Measurements from ENCODE around the gene TTC7B. TPM values are rescaled to one million over a fixed set of nuclear protein-coding genes. Genes with fewer than 3 reads are reported as not detected.
A peak's percentile ranks its signal among the peaks of the same experiment; 100 is the strongest.
"Not testable (repeated sequence)": the region's sequence is repeated elsewhere in the genome, so short reads cannot be mapped to it uniquely, and the experiment has no call there.

Gene TTC7B
- total and polyA plus RNA-seq, 10 of the 15 experiments (the other 5 are each of a cell fraction or from before 2014, with no cell fraction given) = under 0.01 to 1.1 (median 0.26) TPM; not detected in 2

DNA sequence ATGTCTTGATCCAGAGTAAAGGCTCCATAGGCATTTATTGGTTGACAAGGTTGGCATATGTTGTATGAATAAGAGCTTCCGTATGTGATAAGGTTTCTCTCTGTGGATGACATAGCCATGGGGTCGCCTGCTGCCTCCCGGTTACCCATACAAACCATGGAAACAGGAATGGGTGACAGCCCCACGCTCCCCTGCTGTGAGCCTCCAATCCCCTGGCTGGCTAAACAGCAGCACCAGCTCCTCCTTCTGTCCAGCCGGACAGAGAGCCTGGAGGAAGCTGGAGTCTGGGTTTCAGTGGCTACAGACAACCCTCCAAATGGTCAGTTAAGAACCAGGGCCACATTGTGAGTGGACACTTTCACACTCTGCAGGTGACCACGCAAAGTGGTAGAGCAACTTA lies 288.3 kb downstream of the TTC7B start (continued):
- TF ChIP-seq, protein P1, sequence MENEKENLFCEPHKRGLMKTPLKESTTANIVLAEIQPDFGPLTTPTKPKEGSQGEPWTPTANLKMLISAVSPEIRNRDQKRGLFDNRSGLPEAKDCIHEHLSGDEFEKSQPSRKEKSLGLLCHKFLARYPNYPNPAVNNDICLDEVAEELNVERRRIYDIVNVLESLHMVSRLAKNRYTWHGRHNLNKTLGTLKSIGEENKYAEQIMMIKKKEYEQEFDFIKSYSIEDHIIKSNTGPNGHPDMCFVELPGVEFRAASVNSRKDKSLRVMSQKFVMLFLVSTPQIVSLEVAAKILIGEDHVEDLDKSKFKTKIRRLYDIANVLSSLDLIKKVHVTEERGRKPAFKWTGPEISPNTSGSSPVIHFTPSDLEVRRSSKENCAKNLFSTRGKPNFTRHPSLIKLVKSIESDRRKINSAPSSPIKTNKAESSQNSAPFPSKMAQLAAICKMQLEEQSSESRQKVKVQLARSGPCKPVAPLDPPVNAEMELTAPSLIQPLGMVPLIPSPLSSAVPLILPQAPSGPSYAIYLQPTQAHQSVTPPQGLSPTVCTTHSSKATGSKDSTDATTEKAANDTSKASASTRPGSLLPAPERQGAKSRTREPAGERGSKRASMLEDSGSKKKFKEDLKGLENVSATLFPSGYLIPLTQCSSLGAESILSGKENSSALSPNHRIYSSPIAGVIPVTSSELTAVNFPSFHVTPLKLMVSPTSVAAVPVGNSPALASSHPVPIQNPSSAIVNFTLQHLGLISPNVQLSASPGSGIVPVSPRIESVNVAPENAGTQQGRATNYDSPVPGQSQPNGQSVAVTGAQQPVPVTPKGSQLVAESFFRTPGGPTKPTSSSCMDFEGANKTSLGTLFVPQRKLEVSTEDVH (IDR thresholded peaks at IDR 0.05; ENCODE audit: low read depth, partially characterized antibody) = no peak
- TF ChIP-seq, protein P2, sequence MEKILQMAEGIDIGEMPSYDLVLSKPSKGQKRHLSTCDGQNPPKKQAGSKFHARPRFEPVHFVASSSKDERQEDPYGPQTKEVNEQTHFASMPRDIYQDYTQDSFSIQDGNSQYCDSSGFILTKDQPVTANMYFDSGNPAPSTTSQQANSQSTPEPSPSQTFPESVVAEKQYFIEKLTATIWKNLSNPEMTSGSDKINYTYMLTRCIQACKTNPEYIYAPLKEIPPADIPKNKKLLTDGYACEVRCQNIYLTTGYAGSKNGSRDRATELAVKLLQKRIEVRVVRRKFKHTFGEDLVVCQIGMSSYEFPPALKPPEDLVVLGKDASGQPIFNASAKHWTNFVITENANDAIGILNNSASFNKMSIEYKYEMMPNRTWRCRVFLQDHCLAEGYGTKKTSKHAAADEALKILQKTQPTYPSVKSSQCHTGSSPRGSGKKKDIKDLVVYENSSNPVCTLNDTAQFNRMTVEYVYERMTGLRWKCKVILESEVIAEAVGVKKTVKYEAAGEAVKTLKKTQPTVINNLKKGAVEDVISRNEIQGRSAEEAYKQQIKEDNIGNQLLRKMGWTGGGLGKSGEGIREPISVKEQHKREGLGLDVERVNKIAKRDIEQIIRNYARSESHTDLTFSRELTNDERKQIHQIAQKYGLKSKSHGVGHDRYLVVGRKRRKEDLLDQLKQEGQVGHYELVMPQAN (conservative IDR thresholded peaks at IDR 0.05) = no peak
- TF ChIP-seq ASH2L (IDR thresholded peaks at IDR 0.05; ENCODE audit: borderline replicate concordance, low read depth) (no peak), RFX5 (IDR thresholded peaks at IDR 0.05; ENCODE audit: low read depth, low read length) (no peak), TCF12 (IDR thresholded peaks at IDR 0.05; ENCODE audit: low read depth, low read length) (no peak), EP300 (IDR thresholded peaks at IDR 0.05; ENCODE audit: borderline replicate concordance in 1 of 2, control insufficient read depth in 1 of 2, low read depth in 2 of 2, low read length in 2 of 2) (no peak), STAT3 (IDR thresholded peaks at IDR 0.05; ENCODE audit: low read depth, low read length) (no peak), TAF1 (IDR thresholded peaks at IDR 0.05; ENCODE audit: borderline replicate concordance, low read depth, low read length) (no peak), BACH1 (IDR thresholded peaks at IDR 0.05; ENCODE audit: borderline replicate concordance) (no peak), PAX8 (IDR thresholded peaks at IDR 0.05) (no peak), SPI1 (IDR thresholded peaks at IDR 0.05; ENCODE audit: borderline replicate concordance, insufficient read depth, low read depth, low read length) (no peak)

DNA sequence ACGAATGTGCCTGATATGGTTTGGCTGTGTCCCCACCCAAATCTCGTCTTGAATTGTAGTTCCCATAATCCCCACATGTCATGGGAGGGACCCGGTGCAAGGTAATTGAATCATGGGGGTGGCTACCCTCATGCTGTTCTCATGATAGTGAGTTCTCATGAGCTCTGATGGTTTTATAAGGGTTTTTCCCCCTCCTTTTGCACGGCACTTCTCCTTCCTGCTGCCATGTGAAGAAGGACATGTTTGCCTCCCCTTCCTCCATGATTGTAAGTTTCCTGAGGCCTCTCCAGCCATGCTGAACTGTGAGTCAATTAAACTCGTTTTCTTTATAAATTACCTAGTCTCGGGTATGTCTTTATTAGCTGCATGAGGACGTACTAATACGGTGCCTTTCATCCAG lies 289.7 kb downstream of the TTC7B start:
- BruUV-seq (replicated peaks); H3K27me3 ChIP-seq (replicated peaks in 1 of 2; ENCODE audit: control insufficient read depth in 2 of 2, insufficient read depth in 2 of 2, low read length in 1 of 2); POLR2A ChIA-PET; RAD21 ChIA-PET (ENCODE audit: unreplicated experiment); DNase-seq (ENCODE audit: low read depth, low spot score); SMC1A ChIA-PET (ENCODE audit: uncharacterized antibody, unreplicated experiment); H3K27ac ChIP-seq (ENCODE audit: control insufficient read depth, insufficient read depth); ATAC-seq; H3K4me2 ChIP-seq (ENCODE audit: control insufficient read depth, insufficient read depth); H4K20me1 ChIP-seq (ENCODE audit: control insufficient read depth, insufficient read depth); H2AFZ ChIP-seq (ENCODE audit: control insufficient read depth, low read depth, low read length); H3K4me1 ChIP-seq (ENCODE audit: control insufficient read depth, insufficient read depth, low read length); H3K4me3 ChIP-seq; intact Hi-C loops (cut with micrococcal nuclease; ENCODE audit: unreplicated experiment); FAIRE-seq; H3K9ac ChIP-seq (ENCODE audit: control insufficient read depth, insufficient read depth, low read length); CTCF ChIA-PET; H3K36me3 ChIP-seq (ENCODE audit: control insufficient read depth in 2 of 2, insufficient read depth in 2 of 2, low read length in 1 of 2); H3K79me2 ChIP-seq (ENCODE audit: control insufficient read depth, insufficient read depth, low read length); in situ Hi-C loops (cut with MboI); H3K9me3 ChIP-seq (replicated peaks; ENCODE audit: control insufficient read depth, insufficient read depth, low read length): not testable (repeated sequence)
- 57% methylated on average over 8 of the region's 8 CpGs for WGBS (ENCODE audit: insufficient coverage, insufficient replicate concordance, low lambda C conversion rate, missing lambda C conversion rate)

DNA sequence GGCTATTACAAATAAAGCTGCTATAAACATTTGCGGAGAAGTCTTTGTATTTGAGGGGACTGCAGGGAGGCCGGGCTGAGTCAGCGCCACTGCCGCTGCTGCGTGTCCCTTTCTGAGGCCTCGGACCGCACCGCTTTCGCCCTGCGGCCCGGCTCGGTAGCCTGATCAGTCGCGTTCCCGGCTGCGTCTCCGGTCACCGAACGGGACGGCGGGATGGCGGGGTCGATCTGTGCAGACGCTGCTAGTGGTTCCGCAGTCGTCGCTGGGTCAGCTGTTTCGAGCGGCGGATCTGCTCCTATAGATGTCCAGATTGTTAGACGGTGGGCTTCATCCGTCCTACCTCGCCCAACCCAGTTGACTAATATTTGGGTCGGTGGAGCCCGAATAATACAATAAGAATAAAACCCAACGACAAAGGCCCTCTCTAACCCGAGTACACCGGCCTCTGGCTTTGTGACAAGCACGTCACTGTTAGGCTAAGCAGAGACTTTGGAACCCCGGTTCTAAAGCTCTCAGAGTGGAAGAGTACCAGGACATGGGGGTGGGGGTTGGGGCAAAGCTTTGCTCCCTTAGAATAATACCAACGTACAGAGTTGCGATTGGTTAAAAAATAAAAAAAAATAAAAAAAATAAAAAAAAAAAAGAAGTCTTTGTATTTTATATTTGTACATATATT lies 290.7 kb downstream of the TTC7B start:
- H3K4me1 ChIP-seq (ENCODE audit: control insufficient read depth, insufficient read depth, low read length); H3K4me3 ChIP-seq; H3K36me3 ChIP-seq (ENCODE audit: control insufficient read depth in 2 of 2, insufficient read depth in 2 of 2, low read length in 1 of 2); FAIRE-seq; H3K9me3 ChIP-seq (replicated peaks; ENCODE audit: control insufficient read depth, insufficient read depth, low read length); BruUV-seq (replicated peaks); CTCF ChIA-PET; H3K27me3 ChIP-seq (replicated peaks in 1 of 2; ENCODE audit: control insufficient read depth in 2 of 2, insufficient read depth in 2 of 2, low read length in 1 of 2); SMC1A ChIA-PET (ENCODE audit: uncharacterized antibody, unreplicated experiment); DNase-seq (ENCODE audit: low read depth, low spot score); in situ Hi-C loops (cut with MboI); H3K9ac ChIP-seq (ENCODE audit: control insufficient read depth, insufficient read depth, low read length); H3K79me2 ChIP-seq (ENCODE audit: control insufficient read depth, insufficient read depth, low read length); H3K4me2 ChIP-seq (ENCODE audit: control insufficient read depth, insufficient read depth); POLR2A ChIA-PET; H4K20me1 ChIP-seq (ENCODE audit: control insufficient read depth, insufficient read depth); H2AFZ ChIP-seq (ENCODE audit: control insufficient read depth, low read depth, low read length); RAD21 ChIA-PET (ENCODE audit: unreplicated experiment); intact Hi-C loops (cut with micrococcal nuclease; ENCODE audit: unreplicated experiment); H3K27ac ChIP-seq (ENCODE audit: control insufficient read depth, insufficient read depth): not testable (repeated sequence)
- ATAC-seq = peak; percentile 48
- WGBS (ENCODE audit: insufficient coverage, insufficient replicate concordance, low lambda C conversion rate, missing lambda C conversion rate) = 83% methylated on average over 17 of the region's 42 CpGs
